NCI-H128 (cell line): ENCODE data around the gene BCORL1.

Experiments used
- DNase-seq: peaks from one replicate; lab custom pipeline; 2025; ENCODE audit not compliant: unreplicated experiment; lab: John Stamatoyannopoulos, UW

BCORL1 gene, protein sequence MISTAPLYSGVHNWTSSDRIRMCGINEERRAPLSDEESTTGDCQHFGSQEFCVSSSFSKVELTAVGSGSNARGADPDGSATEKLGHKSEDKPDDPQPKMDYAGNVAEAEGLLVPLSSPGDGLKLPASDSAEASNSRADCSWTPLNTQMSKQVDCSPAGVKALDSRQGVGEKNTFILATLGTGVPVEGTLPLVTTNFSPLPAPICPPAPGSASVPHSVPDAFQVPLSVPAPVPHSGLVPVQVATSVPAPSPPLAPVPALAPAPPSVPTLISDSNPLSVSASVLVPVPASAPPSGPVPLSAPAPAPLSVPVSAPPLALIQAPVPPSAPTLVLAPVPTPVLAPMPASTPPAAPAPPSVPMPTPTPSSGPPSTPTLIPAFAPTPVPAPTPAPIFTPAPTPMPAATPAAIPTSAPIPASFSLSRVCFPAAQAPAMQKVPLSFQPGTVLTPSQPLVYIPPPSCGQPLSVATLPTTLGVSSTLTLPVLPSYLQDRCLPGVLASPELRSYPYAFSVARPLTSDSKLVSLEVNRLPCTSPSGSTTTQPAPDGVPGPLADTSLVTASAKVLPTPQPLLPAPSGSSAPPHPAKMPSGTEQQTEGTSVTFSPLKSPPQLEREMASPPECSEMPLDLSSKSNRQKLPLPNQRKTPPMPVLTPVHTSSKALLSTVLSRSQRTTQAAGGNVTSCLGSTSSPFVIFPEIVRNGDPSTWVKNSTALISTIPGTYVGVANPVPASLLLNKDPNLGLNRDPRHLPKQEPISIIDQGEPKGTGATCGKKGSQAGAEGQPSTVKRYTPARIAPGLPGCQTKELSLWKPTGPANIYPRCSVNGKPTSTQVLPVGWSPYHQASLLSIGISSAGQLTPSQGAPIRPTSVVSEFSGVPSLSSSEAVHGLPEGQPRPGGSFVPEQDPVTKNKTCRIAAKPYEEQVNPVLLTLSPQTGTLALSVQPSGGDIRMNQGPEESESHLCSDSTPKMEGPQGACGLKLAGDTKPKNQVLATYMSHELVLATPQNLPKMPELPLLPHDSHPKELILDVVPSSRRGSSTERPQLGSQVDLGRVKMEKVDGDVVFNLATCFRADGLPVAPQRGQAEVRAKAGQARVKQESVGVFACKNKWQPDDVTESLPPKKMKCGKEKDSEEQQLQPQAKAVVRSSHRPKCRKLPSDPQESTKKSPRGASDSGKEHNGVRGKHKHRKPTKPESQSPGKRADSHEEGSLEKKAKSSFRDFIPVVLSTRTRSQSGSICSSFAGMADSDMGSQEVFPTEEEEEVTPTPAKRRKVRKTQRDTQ (N-terminal part only)

DNA sequence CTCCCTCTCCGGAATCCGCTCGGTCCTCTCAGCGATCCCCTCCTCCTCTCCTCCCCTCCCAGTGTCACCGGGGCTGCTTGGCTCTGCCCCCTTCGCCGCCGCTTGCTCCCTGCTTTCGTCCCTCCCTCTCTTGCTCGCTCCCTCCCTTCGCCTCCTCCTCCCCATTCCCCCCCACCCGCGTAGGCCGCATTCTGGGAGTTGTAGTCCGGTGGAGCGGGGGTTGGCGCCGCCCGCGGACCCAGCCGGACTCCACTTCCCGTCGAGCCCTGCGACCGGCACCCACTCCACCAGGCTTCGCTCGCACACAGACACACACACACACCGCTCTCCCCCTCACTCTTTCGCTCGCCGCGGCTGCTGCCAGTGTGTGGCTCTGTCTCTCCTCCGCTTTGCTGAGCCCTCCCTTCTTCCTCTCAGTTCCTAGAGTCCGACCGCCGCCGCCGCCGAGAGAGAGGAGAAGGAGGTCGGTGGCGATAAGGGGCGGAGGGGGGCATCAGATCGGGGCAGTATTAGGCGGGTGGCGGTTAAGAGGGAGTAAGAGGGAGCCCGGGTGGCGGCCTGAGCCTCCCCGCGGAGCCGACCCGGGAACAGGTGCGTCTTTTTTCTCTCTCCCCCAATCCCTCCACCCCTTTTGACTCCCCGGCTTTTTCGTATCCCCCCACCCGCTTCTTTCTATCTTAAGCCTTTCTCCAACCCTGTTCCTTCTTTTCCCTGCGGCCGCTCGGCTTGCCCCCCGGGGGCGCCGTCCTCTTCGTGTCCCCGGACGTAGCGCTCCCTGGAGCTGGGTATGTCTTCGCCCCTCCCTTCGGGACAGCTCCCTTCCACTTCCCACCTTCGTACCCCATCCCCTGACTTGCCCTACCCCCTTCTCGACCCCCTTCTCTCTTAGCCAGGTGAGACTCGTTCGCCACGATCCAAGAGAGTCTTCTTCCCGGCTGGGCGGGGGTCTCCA, at the start of gene BCORL1:
BCORL1 (plus strand) TSS at position 336 of the 952 bp plus-strand sequence. CDS start 22,597 bp downstream, outside the sequence.
- peak; percentile 68 for DNase-seq

GRCh38 chrX:129932821-129933321, 49.6 kb upstream of the BCORL1 start:
- DNase-seq: no peak

- no peak for DNase-seq
Observed at GRCh38 chrX:129933700-129934099, 48.7 kb upstream of the BCORL1 start.

- no peak for DNase-seq
Observed at GRCh38 chrX:129934461-129934860, 48.0 kb upstream of the BCORL1 start.

DNA sequence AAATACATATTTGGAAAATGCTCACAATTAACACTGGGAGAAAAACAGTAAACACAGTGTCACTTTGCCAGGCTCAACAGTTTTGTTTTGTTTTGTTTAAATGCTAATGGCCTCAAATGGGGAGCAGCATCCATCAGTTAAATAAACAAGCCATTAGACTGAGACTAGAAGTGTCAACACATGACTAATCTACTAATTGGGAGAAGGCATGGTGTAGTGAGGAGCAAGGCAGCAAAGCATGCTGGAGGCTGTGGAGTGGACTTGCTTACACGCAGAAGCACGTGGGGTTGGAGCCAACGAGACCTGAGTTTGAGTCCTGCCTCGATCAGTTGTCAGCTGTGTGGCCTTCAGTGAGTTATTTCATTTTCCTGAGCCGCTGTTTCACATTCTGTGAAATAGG, 47.5 kb upstream of the BCORL1 start:
- DNase-seq: no peak

- DNase-seq: no peak
Observed at GRCh38 chrX:129938081-129938480, 44.4 kb upstream of the BCORL1 start.

DNA sequence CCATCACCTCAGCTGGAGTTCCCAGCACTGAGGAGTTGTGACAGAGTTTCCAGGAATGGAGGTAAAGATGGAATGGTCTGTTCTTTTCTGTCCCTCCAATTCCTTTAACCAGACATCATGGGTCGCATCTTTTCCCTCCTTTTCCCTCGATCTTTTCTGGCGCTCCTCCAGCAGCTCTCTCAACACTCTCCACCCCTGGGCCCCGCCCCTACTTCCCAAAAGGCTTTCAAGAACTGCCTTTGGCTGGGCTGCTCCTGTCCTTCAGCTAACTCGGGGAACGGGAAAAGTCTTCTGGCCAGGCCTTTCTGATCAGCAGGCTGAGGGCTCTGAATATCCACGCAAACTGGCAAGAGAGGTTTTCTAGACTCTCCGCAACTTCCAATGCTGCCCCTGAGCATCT, 42.4 kb upstream of the BCORL1 start:
- no peak for DNase-seq

DNA sequence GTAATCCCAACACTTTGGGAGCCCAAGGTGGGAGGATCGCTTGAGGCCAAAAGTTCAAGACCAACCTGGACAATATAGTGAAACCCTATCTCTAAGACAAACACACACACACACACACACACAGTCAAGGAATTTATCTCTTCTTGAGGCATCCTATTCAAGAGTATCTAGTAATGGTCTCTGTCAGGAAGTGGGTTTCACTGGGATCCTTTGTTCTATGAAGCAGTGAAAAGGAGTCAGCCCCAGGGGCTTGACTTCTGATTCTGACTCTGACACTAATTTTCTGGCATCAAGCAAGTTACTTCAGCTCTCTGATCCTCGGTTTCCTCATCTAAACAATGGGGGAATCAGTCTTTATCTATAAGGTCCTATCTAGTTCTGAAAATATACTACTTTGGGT, 41.7 kb upstream of the BCORL1 start:
- DNase-seq: no peak

DNA sequence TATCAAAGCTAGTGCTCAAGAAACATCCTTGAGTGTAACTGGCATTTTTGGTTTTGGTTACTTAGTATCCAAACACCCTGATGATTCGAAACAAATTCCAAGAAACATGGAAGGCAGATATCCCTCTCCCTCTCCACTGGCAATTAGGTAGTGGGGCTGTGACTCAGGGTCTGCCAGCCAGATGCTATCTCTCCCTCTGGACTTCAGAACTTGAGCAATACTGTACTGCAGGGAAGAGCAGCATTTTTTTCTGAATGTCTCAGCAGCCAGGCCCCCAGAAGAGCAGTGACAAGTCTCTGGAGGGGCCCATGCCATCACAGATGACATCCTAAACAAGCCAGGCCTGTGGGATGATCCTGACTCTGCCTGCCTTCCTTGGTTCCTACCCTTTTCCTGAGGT, 37.3 kb upstream of the BCORL1 start:
- DNase-seq: no peak

GRCh38 chrX:129953334-129953648, 29.1 kb upstream of the BCORL1 start:
- no peak for DNase-seq

DNA sequence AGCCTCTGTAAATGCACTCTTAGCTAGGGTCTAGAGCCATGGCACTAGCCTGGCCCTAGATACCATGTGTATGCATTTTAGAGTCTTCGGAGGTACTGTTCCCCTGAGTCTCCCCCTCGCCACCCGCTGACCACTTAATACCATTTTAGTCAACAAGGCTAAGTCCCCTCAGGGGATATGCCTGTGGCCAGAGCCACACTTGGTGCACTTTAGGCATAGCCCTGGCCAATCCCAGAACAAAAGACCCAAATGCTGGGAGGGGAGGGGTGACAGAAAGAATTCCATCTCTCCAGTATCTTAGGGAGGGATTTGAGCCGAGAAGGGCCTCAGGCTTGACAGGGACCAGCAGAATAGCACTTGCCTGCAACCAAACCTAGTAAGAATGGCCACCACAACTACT, 28.6 kb upstream of the BCORL1 start:
- DNase-seq: no peak

DNA sequence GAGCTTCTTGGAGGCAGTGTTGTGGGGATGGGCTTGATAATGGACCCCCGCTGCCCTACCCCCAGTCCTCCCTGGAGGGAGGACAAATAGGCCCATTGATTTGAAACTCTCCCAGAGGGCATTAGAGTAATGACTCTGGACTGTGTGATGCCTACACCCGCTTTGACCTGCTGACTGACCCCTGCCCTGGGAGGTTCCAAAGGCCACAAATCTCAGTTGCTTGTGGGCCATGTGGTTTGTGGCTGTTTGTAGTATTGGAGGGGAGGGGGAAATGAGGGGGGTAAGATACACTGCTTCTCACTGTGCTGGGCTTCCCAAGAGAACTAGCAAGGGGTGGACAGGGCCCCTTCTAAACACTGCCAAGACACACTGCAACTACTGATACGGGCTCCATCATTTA, 27.6 kb upstream of the BCORL1 start:
- no peak for DNase-seq

DNA sequence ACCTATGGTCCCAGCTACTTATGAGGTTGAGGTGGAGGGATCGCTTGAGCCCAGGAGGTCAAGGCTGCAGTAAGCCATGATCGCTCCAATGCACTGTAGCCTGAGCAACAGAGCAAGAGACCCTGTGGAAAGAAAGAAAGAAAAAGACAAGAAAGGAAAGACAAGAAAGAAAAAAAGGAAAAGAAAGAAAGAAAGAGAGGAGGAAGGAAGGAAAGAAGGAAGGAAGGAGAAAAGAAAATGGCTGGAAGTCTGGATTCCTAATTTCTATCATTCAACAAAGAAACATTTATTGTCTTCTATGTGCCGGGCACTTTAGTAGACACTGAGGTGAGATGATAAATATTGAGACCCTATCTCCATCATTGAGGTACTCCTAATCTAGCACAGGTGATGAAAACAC, 26.8 kb upstream of the BCORL1 start:
- no peak for DNase-seq

DNA sequence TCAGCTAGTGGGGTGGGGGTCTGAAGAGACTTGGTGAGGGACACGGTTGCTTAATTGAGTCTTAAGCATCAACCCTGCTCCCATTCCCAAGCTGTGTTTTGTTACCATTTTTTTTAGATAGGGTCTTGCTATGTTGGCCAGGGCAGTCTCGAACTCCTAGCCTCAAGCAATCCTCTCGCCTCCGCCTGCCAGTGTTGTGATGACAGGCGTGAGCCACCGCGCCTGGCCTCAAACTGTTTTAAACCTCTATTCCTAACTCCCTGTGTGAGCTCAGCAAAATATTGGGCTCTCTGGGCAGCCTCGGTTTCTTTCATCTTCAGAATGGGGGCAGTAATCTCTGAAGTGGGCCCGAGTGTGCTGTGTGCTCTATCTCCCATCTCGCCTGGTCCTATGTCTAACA, 26.3 kb upstream of the BCORL1 start:
- DNase-seq: no peak

GRCh38 chrX:129956765-129957164, 25.7 kb upstream of the BCORL1 start:
- no peak for DNase-seq

GRCh38 chrX:129957241-129958082, 25.0 kb upstream of the BCORL1 start:
- DNase-seq: peak; percentile 35

DNA sequence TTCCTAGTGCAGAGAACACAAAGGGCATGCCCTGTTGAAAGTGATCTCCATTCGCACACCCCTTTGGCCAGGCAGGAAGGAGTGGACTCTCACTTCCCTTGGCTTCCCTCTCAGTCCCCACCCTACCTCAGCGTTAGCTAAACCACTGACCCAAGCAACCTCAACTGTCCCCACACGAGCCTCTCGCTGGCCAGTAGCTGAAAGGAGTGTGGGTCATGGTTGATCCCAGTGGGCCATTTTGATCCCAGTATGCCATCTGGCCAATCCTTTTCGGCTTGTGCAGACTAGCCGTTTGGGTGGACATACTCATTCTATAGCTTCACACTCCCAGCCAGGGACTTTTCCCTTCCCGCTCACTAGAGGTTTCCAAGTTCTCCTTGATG, 24.4 kb upstream of the BCORL1 start:
- DNase-seq: no peak

GRCh38 chrX:129958814-129959492, 23.5 kb upstream of the BCORL1 start:
- DNase-seq: no peak

DNA sequence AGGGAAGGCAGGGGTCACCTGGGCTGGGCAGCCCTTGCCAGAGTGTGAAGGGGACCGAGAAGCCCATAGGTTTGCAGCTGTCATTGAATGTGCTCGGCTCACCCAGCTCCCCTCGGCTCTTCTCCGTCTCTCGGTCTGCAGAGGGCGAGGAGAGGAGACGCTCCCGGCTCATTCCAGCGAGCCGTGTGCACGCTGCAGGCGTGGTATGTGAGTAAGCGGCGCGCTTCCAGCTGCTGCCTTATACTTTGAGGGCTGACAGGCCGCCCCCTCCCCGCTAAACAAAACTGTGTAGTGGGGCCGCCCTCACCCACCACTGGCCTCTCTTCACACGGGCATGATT, 23.0 kb upstream of the BCORL1 start:
- DNase-seq: no peak
